Measurements from ENCODE around the gene MACC1. TPM values are rescaled to one million over a fixed set of nuclear protein-coding genes. Genes with fewer than 3 reads are reported as not detected.

Gene MACC1
- total and polyA plus RNA-seq, 10 of the 15 experiments (the other 5 are each of a cell fraction or from before 2014, with no cell fraction given), result 6.0 to 61.1 (median 12.7) TPM

DNA sequence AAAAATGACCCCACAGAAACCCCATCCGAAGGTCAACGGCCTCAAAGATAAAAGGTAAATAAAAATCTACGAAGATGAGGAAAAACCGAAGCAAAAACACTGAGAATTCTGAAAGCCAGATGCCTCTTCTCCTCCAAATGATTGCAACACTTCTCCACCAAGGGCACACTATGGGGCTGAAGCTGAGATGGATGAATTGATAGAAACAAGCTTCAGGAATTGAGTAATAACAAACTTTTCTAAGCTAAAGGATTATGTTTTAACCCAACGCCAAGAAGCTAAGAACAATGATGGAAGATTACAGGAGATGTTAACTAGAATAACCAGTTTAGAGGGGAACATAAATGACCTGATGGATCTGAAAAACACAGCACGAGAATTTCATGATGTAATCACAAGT lies 127.8 kb downstream of the MACC1 start:
- TF ChIP-seq ZNF217 (IDR thresholded peaks at IDR 0.05) (no peak), SUZ12 (IDR thresholded peaks at IDR 0.05; ENCODE audit: unreplicated experiment) (no peak), ZNF207 (IDR thresholded peaks at IDR 0.05; ENCODE audit: borderline replicate concordance) (no peak)
- ChIA-PET POLR2A (no interaction called here), CTCF (no interaction called here), SMC1A (ENCODE audit: uncharacterized antibody, unreplicated experiment) (interaction anchor here (0.9 to 1.4 kb wide), 3 partner anchors 9 to 70 kb away, joined by 3 to 5 read pairs (median 3); no protein-coding TSS in a partner anchor), RAD21 (ENCODE audit: unreplicated experiment) (no interaction called here)
- Histone ChIP-seq H3K27ac (ENCODE audit: control insufficient read depth, insufficient read depth) (no peak overlapping the region), H3K79me2 (ENCODE audit: control insufficient read depth, insufficient read depth, low read length) (no peaks in the 10 kb centered on the region), H4K20me1 (ENCODE audit: control insufficient read depth, insufficient read depth) (no peaks in the 10 kb centered on the region), H3K36me3 (ENCODE audit: control insufficient read depth in 2 of 2, insufficient read depth in 2 of 2, low read length in 1 of 2) (no peaks in the 10 kb centered on the region; a peak in 1 of 4 replicates), H2AFZ (ENCODE audit: control insufficient read depth, low read depth, low read length) (no peak overlapping the region), H3K9me3 (replicated peaks; ENCODE audit: control insufficient read depth, insufficient read depth, low read length) (no peaks in the 10 kb centered on the region), H3K27me3 (replicated peaks in 1 of 2; ENCODE audit: control insufficient read depth in 2 of 2, insufficient read depth in 2 of 2, low read length in 1 of 2) (no peaks in the 10 kb centered on the region), H3K9ac (ENCODE audit: control insufficient read depth, insufficient read depth, low read length) (no peak overlapping the region), H3K4me1 (ENCODE audit: control insufficient read depth, insufficient read depth, low read length) (no peaks in the 10 kb centered on the region), H3K4me3 (no peak overlapping the region), H3K4me2 (ENCODE audit: control insufficient read depth, insufficient read depth) (no peak overlapping the region)
- intact Hi-C loops (cut with micrococcal nuclease; ENCODE audit: unreplicated experiment), result no loop called here
- 69% methylated on average over 6 of the region's 6 CpGs for WGBS (ENCODE audit: insufficient coverage, insufficient replicate concordance, low lambda C conversion rate, missing lambda C conversion rate)
- ATAC-seq, result no peak
- DNase-seq (ENCODE audit: low read depth, low spot score), result no peak
- in situ Hi-C loops (cut with MboI), result no loop called here
- FAIRE-seq, result no peak
- BruUV-seq (replicated peaks), result no TSS peak

DNA sequence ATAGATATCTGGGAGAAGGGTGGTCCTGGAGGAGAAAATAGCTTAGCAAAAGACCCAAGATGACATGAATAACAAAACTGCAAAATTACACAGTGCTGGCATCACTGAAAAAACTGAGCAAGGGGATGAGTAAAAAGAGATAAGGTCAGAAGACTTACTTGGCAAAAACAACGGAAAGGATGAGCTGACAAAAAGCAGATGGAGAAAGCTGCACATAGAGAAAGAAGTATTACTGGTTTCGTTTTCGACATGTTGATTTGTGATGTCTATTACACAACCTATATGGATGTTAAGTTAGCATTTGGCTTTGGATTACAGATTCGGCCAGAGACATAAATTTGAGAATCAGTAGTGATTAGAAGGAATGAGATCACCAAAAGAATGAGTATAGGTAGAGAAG lies 132.1 kb downstream of the MACC1 start:
- Histone ChIP-seq H3K9ac (ENCODE audit: control insufficient read depth, insufficient read depth, low read length) (no peak overlapping the region), H3K4me3 (no peak overlapping the region), H4K20me1 (ENCODE audit: control insufficient read depth, insufficient read depth) (no peaks in the 10 kb centered on the region), H3K27me3 (replicated peaks in 1 of 2; ENCODE audit: control insufficient read depth in 2 of 2, insufficient read depth in 2 of 2, low read length in 1 of 2) (no peaks in the 10 kb centered on the region), H3K4me1 (ENCODE audit: control insufficient read depth, insufficient read depth, low read length) (no peaks in the 10 kb centered on the region), H3K79me2 (ENCODE audit: control insufficient read depth, insufficient read depth, low read length) (no peaks in the 10 kb centered on the region), H3K9me3 (replicated peaks; ENCODE audit: control insufficient read depth, insufficient read depth, low read length) (no peaks in the 10 kb centered on the region), H2AFZ (ENCODE audit: control insufficient read depth, low read depth, low read length) (no peak overlapping the region), H3K36me3 (ENCODE audit: control insufficient read depth in 2 of 2, insufficient read depth in 2 of 2, low read length in 1 of 2) (no peaks in the 10 kb centered on the region; a peak in 1 of 4 replicates), H3K4me2 (ENCODE audit: control insufficient read depth, insufficient read depth) (no peak overlapping the region), H3K27ac (ENCODE audit: control insufficient read depth, insufficient read depth) (no peak overlapping the region)
- TF ChIP-seq TBL1XR1 (IDR thresholded peaks at IDR 0.05; ENCODE audit: low read depth, low read length) (no peak), RUNX3 (IDR thresholded peaks at IDR 0.05; ENCODE audit: low read length) (no peak), YBX1 (IDR thresholded peaks at IDR 0.05) (no peak), PML (IDR thresholded peaks at IDR 0.05; ENCODE audit: low read length) (no peak), RAD21 (IDR thresholded peaks at IDR 0.05; ENCODE audit: insufficient read depth, low read depth, low read length) (no peak), LARP7 (IDR thresholded peaks at IDR 0.05) (no peak), HDGF (IDR thresholded peaks at IDR 0.05) (no peak), RELA (IDR thresholded peaks at IDR 0.05; ENCODE audit: borderline replicate concordance, partially characterized antibody) (no peak), DPF2 (IDR thresholded peaks at IDR 0.05) (no peak), NR2F1 (conservative IDR thresholded peaks at IDR 0.05) (no peak), PAX5 (IDR thresholded peaks at IDR 0.05; ENCODE audit: borderline replicate concordance, low read depth, low read length) (no peak), SMAD5 (IDR thresholded peaks at IDR 0.05; ENCODE audit: low read depth) (no peak), SMAD1 (IDR thresholded peaks at IDR 0.05; ENCODE audit: low read depth, partially characterized antibody) (no peak)
- TF ChIP-seq, protein P1, sequence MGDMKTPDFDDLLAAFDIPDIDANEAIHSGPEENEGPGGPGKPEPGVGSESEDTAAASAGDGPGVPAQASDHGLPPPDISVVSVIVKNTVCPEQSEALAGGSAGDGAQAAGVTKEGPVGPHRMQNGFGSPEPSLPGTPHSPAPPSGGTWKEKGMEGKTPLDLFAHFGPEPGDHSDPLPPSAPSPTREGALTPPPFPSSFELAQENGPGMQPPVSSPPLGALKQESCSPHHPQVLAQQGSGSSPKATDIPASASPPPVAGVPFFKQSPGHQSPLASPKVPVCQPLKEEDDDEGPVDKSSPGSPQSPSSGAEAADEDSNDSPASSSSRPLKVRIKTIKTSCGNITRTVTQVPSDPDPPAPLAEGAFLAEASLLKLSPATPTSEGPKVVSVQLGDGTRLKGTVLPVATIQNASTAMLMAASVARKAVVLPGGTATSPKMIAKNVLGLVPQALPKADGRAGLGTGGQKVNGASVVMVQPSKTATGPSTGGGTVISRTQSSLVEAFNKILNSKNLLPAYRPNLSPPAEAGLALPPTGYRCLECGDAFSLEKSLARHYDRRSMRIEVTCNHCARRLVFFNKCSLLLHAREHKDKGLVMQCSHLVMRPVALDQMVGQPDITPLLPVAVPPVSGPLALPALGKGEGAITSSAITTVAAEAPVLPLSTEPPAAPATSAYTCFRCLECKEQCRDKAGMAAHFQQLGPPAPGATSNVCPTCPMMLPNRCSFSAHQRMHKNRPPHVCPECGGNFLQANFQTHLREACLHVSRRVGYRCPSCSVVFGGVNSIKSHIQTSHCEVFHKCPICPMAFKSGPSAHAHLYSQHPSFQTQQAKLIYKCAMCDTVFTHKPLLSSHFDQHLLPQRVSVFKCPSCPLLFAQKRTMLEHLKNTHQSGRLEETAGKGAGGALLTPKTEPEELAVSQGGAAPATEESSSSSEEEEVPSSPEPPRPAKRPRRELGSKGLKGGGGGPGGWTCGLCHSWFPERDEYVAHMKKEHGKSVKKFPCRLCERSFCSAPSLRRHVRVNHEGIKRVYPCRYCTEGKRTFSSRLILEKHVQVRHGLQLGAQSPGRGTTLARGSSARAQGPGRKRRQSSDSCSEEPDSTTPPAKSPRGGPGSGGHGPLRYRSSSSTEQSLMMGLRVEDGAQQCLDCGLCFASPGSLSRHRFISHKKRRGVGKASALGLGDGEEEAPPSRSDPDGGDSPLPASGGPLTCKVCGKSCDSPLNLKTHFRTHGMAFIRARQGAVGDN (IDR thresholded peaks at IDR 0.05), result no peak
- RAD21 ChIA-PET (ENCODE audit: unreplicated experiment), result no interaction called here
- no peak for ATAC-seq
- in situ Hi-C loops (cut with MboI), result no loop called here
- CTCF ChIA-PET, result interaction anchor here (0.6 kb wide), 1 partner anchor 110 kb away, joined by 3 read pairs; no protein-coding TSS in a partner anchor
- BruUV-seq (replicated peaks), result no TSS peak
- intact Hi-C loops (cut with micrococcal nuclease; ENCODE audit: unreplicated experiment), result no loop called here
- 39% methylated on average over 4 of the region's 4 CpGs for WGBS (ENCODE audit: insufficient coverage, insufficient replicate concordance, low lambda C conversion rate, missing lambda C conversion rate)
- FAIRE-seq, result no peak
- SMC1A ChIA-PET (ENCODE audit: uncharacterized antibody, unreplicated experiment), result no interaction called here
- DNase-seq (ENCODE audit: low read depth, low spot score), result no peak
- POLR2A ChIA-PET, result no interaction called here

All from GM12878 (cell line).